Sigmoid colon (tissue), 7 donors: ENCODE measurements around the gene CFI. TPM values are rescaled to one million over a fixed set of nuclear protein-coding genes. Genes with fewer than 3 reads are reported as not detected.
A peak's percentile ranks its signal among the peaks of the same experiment; 100 is the strongest.

Experiments used
- DNase-seq: peaks from one replicate; pipeline ENCODE4 v3.0.0-alpha.2; 2019
- H3K27ac ChIP-seq, 4 donors: fragments of 200-600 bp; sonication (generic); one replicate each; pipeline ENCODE4 v1.5.1; 2016 to 2019; ENCODE audit warnings: mild to moderate bottlenecking in 1 of 4
- H3K27me3 ChIP-seq, 3 donors: fragments of 200-600 bp; sonication (generic); one replicate each; pipeline ENCODE4 v1.5.1; 2019; ENCODE audit warnings: mild to moderate bottlenecking in 1 of 3
- H3K36me3 ChIP-seq, 4 donors: fragments of 200-600 bp; sonication (generic); one replicate each; pipeline ENCODE4 v1.5.1; 2016 to 2019
- H3K4me1 ChIP-seq, 4 donors: fragments of 200-600 bp; sonication (generic); one replicate each; pipeline ENCODE4 v1.5.1; 2017 to 2019
- H3K4me3 ChIP-seq, 4 donors: fragments of 200-600 bp; sonication (generic); one replicate each; pipeline ENCODE4 v1.5.1; 2017 to 2019; ENCODE audit warnings: mild to moderate bottlenecking in 2 of 4, moderate library complexity in 1 of 4
- H3K9me3 ChIP-seq, 4 donors: fragments of 200-600 bp in 3 of 4; sonication (generic) in 3 of 4; one replicate each; pipeline versions ENCODE4 v1.5.1 to v1.6.1; 2013 to 2019
- CTCF ChIP-seq, 4 experiments: fragments of 450-650 bp in 3 of 4; fragments of 200-600 bp in 1 of 4; IDR thresholded peaks; one replicate each; pipeline ENCODE4 v1.5.1; 2016 to 2019; ENCODE audit warnings: antibody characterized with exemption in 4 of 4, mild to moderate bottlenecking in 3 of 4, moderate library complexity in 2 of 4
- EP300 ChIP-seq, 4 donors: sonication (generic); formaldehyde crosslinking; IDR thresholded peaks; one replicate each; pipeline ENCODE4 v1.6.1; 2017; ENCODE audit warnings: antibody characterized with exemption in 4 of 4
- POLR2A ChIP-seq, 2 donors: fragments of 450-650 bp; IDR thresholded peaks; one replicate each; pipeline ENCODE4 v1.6.1; 2016; ENCODE audit warnings: antibody characterized with exemption in 2 of 2, mild to moderate bottlenecking in 2 of 2, moderate library complexity in 2 of 2
- POLR2AphosphoS5 ChIP-seq, 4 donors: sonication (generic); formaldehyde crosslinking; IDR thresholded peaks; one replicate each; pipeline ENCODE4 v1.6.1; 2017; ENCODE audit warnings: antibody characterized with exemption in 4 of 4
- WGBS, 2 donors: extraction: QIAGEN DNeasy Blood & Tissue Kit; methylation state at CpG; one replicate each; pipeline ENCODE4 v1.1.7; 2013; 5-methylcytosine and 5-hydroxymethylcytosine counted together
- intact Hi-C: fragments of 100-400 bp; cut with DNase I; formaldehyde crosslinking; loops from one replicate; pipeline ENCODE4 v1.15.1; 2023
- polyA plus RNA-seq, 3 donors: library from polyadenylated mRNA; stranded (reverse); fragments of 200-250 nt; gene quantifications; one replicate each; pipeline ENCODE4 v1.2.3, GENCODE V29; 2013
- total RNA-seq, 4 donors: library from RNA; depleted of rRNA; stranded (reverse); fragments of >200 nt; gene quantifications; one replicate each; pipeline ENCODE4 v1.1.0, GENCODE V29; 2016
- donor health status: healthy with polysubstance abuse.
- donor health status: Bipolar disorder and iron deficiency.
- donor health status: healthy.

Gene CFI
- total and polyA plus RNA-seq, 7 donors: 1.2 to 14.4 (median 7.5) TPM

- WGBS, 2 donors: 83 to 88% methylated on average over 2 of the region's 2 CpGs
- no peaks in the 10 kb centered on the region for H3K27me3 ChIP-seq
- no peak overlapping the region for H3K4me3 ChIP-seq
- TF ChIP-seq CTCF (IDR thresholded peaks at IDR 0.05) (no peak), EP300 (IDR thresholded peaks at IDR 0.05) (no peak)
- H3K4me1 ChIP-seq: peaks cover 0 to 8% (median 5%) of the 10 kb centered on the region in 4 donors
- intact Hi-C loops: loop anchor here (10.0 kb wide), 1 partner anchor 144 kb away; the partner anchor contains the start of gene MCUB
- peaks cover 0 to 3% (median 1%) of the 10 kb centered on the region in 4 donors for H3K36me3 ChIP-seq
- H3K9me3 ChIP-seq: no peaks in the 10 kb centered on the region
- no peak overlapping the region for H3K27ac ChIP-seq
- no peak for DNase-seq
Measured at GRCh38 chr4:109708435-109708834, 93.4 kb downstream of the CFI start.

GRCh38 chr4:109703664-109704361 lies 98.0 kb downstream of the CFI start:
- H3K27ac ChIP-seq: peak overlapping the region; percentile 85 to 90 (median 89)
- intact Hi-C loops: loop anchor here (1.0 to 10.0 kb wide), 4 partner anchors 27 to 272 kb away; partner anchors contain the start of genes GAR1, MCUB, PLA2G12A and SEC24B
- WGBS, 2 donors: 3 to 14% methylated on average over 11 of the region's 11 CpGs
- no peaks in the 10 kb centered on the region for H3K9me3 ChIP-seq
- peak overlapping the region; percentile 61 to 86 (median 74) for H3K4me3 ChIP-seq
- no peaks in the 10 kb centered on the region for H3K27me3 ChIP-seq
- H3K36me3 ChIP-seq: no peaks in the 10 kb centered on the region
- no peak for DNase-seq
- TF ChIP-seq EP300 (IDR thresholded peaks at IDR 0.05): no peak
- peak in 1 of 2 donors; percentile 4 for TF ChIP-seq POLR2A (IDR thresholded peaks at IDR 0.05)
- peaks cover 0 to 20% (median 16%) of the 10 kb centered on the region in 4 donors for H3K4me1 ChIP-seq

- Histone ChIP-seq H3K36me3 (peaks cover 0 to under 1% (median 0%) of the 10 kb centered on the region in 4 donors), H3K9me3 (no peaks in the 10 kb centered on the region), H3K27me3 (no peaks in the 10 kb centered on the region), H3K4me1 (peaks cover 0 to 20% (median 16%) of the 10 kb centered on the region in 4 donors), H3K4me3 (peak within 1 kb of the TSS; percentile 61 to 86 (median 74)), H3K27ac (peak within 1 kb of the TSS; percentile 85 to 90 (median 89))
- WGBS, 2 donors: 1% methylated on average over 72 of the region's 72 CpGs
- TF ChIP-seq EP300 (IDR thresholded peaks at IDR 0.05) (no peak), POLR2A (IDR thresholded peaks at IDR 0.05) (peak in 1 of 2 donors; percentile 55), POLR2AphosphoS5 (IDR thresholded peaks at IDR 0.05) (peak; percentile 54 to 83 (median 78)), CTCF (IDR thresholded peaks at IDR 0.05) (peak; percentile 35 to 78 (median 70))
- DNase-seq: peak; percentile 91
- intact Hi-C loops: loop anchor here (1.0 to 10.0 kb wide), 4 partner anchors 28 to 271 kb away; partner anchors contain the start of genes GAR1, MCUB, PLA2G12A and SEC24B
Measured at GRCh38 chr4:109702950-109703663, 98.7 kb downstream of the CFI start, which contains the start of gene CASP6. CASP6 (minus strand) TSS chr4:109703445; CDS start chr4:109703395, 50 bp downstream.

GRCh38 chr4:109701566-109702410 lies 100.0 kb downstream of the CFI start:
- 13 to 34% methylated on average over 21 of the region's 21 CpGs for WGBS, 2 donors
- H3K27ac ChIP-seq: peak overlapping the region; percentile 85 to 90 (median 89)
- intact Hi-C loops: loop anchor here (2.0 to 10.0 kb wide), 3 partner anchors 29 to 269 kb away; partner anchors contain the start of genes MCUB, PLA2G12A and SEC24B

More at GRCh38 chr4:109701566-109702410, 100.0 kb downstream of the CFI start:
- H3K27me3 ChIP-seq: no peaks in the 10 kb centered on the region
- H3K9me3 ChIP-seq: no peaks in the 10 kb centered on the region
- peaks cover 0 to 20% (median 16%) of the 10 kb centered on the region in 4 donors for H3K4me1 ChIP-seq
- TF ChIP-seq POLR2AphosphoS5 (IDR thresholded peaks at IDR 0.05) (no peak), POLR2A (IDR thresholded peaks at IDR 0.05) (no peak), CTCF (IDR thresholded peaks at IDR 0.05) (no peak), EP300 (IDR thresholded peaks at IDR 0.05) (no peak)
- H3K36me3 ChIP-seq: peaks cover 0 to 13% (median 3%) of the 10 kb centered on the region in 4 donors
- H3K4me3 ChIP-seq: peak overlapping the region; percentile 61 to 86 (median 74)
- no peak for DNase-seq
